Smooth muscle cell (in vitro differentiated cells): ENCODE data around the gene KRTAP10-11. TPM values are rescaled to one million over a fixed set of nuclear protein-coding genes. Genes with fewer than 3 reads are reported as not detected.

ENCODE experiments used
- DNase-seq: peaks from one replicate; lab custom pipeline; 2025; ENCODE audit not compliant: unreplicated experiment; lab: John Stamatoyannopoulos, UW
- H2AFZ ChIP-seq: fragments of 200-600 bp; sonication (generic); 2 replicates; pipeline ENCODE4 v1.6.0; 2016; ENCODE audit warnings: antibody characterized with exemption, low read depth, mild to moderate bottlenecking
- H3F3A ChIP-seq: fragments of 200-600 bp; sonication (generic); 2 replicates; pipeline ENCODE4 v1.6.0; 2017; ENCODE audit warnings: antibody characterized with exemption, low read depth
- H3K27ac ChIP-seq: fragments of 200-600 bp; sonication (generic); 2 replicates; pipeline ENCODE4 v1.5.1; 2016; ENCODE audit warnings: low read depth, mild to moderate bottlenecking
- H3K27me3 ChIP-seq: fragments of 200-600 bp; sonication (generic); 2 replicates; pipeline ENCODE4 v1.6.1; 2016; ENCODE audit warnings: low read depth, mild to moderate bottlenecking
- H3K36me3 ChIP-seq: fragments of 200-600 bp; sonication (generic); 2 replicates; pipeline ENCODE4 v1.5.1; 2016; ENCODE audit warnings: low read depth
- H3K4me1 ChIP-seq: fragments of 200-600 bp; sonication (generic); 2 replicates; pipeline ENCODE4 v1.5.1; 2016; ENCODE audit warnings: low read depth
- H3K4me2 ChIP-seq: fragments of 200-600 bp; sonication (generic); 2 replicates; pipeline ENCODE4 v1.6.0; 2016; ENCODE audit warnings: mild to moderate bottlenecking
- H3K4me3 ChIP-seq: fragments of 200-600 bp; sonication (generic); 2 replicates; pipeline ENCODE4 v1.5.1; 2016; ENCODE audit warnings: mild to moderate bottlenecking
- H3K79me2 ChIP-seq: fragments of 200-600 bp; sonication (generic); 2 replicates; pipeline ENCODE4 v1.6.0; 2016; ENCODE audit warnings: low read depth, mild to moderate bottlenecking
- H3K9ac ChIP-seq: fragments of 200-600 bp; sonication (generic); 2 replicates; pipeline ENCODE4 v1.6.0; 2016; ENCODE audit warnings: low read depth
- H3K9me3 ChIP-seq: fragments of 200-600 bp; sonication (generic); replicated peaks from 2 replicates; pipeline ENCODE4 v1.5.1; 2016; ENCODE audit warnings: low read depth
- H4K20me1 ChIP-seq: fragments of 200-600 bp; sonication (generic); 2 replicates; pipeline ENCODE4 v1.6.0; 2016; ENCODE audit warnings: low read depth
- CTCF ChIP-seq: fragments of 200-600 bp; sonication (generic); IDR thresholded peaks from 2 replicates; pipeline ENCODE4 v1.5.1; 2017; ENCODE audit warnings: borderline replicate concordance, mild to moderate bottlenecking, antibody characterized with exemption; ENCODE audit not compliant: insufficient read depth, poor library complexity, severe bottlenecking
- WGBS: methylation state at CpG from one replicate; pipeline ENCODE4 v1.1.7; 2016; ENCODE audit warnings: low lambda C conversion rate; 5-methylcytosine and 5-hydroxymethylcytosine counted together
- polyA plus RNA-seq: library from polyadenylated mRNA; unstranded; fragments of >200 nt; fragmentation: Nextera tagmentation; extraction: Ambion mirVana; gene quantifications from 2 replicates; pipeline ENCODE4 v1.2.1, GENCODE V29; 2016
- total RNA-seq: library from RNA; depleted of rRNA; stranded (reverse); fragments of >200 nt; gene quantifications from 2 replicates; pipeline ENCODE4 v1.2.3, GENCODE V29; 2014

The KRTAP10-11 gene
- total and polyA plus RNA-seq, 2 experiments from 2014 or later: not detected

GRCh38 chr21:44664691-44665090 is 18.5 kb downstream of the KRTAP10-11 start:
- no peaks in the 10 kb centered on the region for H3F3A ChIP-seq
- H3K36me3 ChIP-seq: no peaks in the 10 kb centered on the region
- WGBS: 90% methylated on average over 5 of the region's 5 CpGs
- H3K27ac ChIP-seq: no peak overlapping the region
- H3K9me3 ChIP-seq: peaks cover 3% of the 10 kb centered on the region
- no peak overlapping the region for H3K9ac ChIP-seq
- DNase-seq: no peak
- no peaks in the 10 kb centered on the region for H3K4me1 ChIP-seq
- no peaks in the 10 kb centered on the region for H3K79me2 ChIP-seq
- H3K27me3 ChIP-seq: no peaks in the 10 kb centered on the region
- no peaks in the 10 kb centered on the region for H4K20me1 ChIP-seq
- no peak for TF ChIP-seq CTCF
- no peak overlapping the region for H3K4me2 ChIP-seq
- no peak overlapping the region for H3K4me3 ChIP-seq
- no peak overlapping the region for H2AFZ ChIP-seq

- Histone ChIP-seq H3K4me2 (no peak within 1 kb of the TSS), H3K36me3 (no peaks in the 10 kb centered on the region), H3K9me3 (peaks cover 3% of the 10 kb centered on the region), H4K20me1 (no peaks in the 10 kb centered on the region), H3K4me3 (no peak within 1 kb of the TSS), H3K27ac (no peak within 1 kb of the TSS), H2AFZ (no peak within 1 kb of the TSS), H3K9ac (no peak within 1 kb of the TSS), H3K4me1 (no peaks in the 10 kb centered on the region), H3K27me3 (no peaks in the 10 kb centered on the region), H3K79me2 (no peaks in the 10 kb centered on the region), H3F3A (no peaks in the 10 kb centered on the region)
- 87% methylated on average over 19 of the region's 19 CpGs for WGBS
- no peak for TF ChIP-seq CTCF
- no peak for DNase-seq
Measured at GRCh38 chr21:44666401-44667320, 20.4 kb downstream of the KRTAP10-11 start, which contains the start of gene KRTAP12-2. TSS of gene KRTAP12-2 (minus strand) at chr21:44666927. CDS start at chr21:44666886, 41 bp downstream.

- Histone ChIP-seq H3K27ac (no peak overlapping the region), H3K27me3 (no peaks in the 10 kb centered on the region), H4K20me1 (no peaks in the 10 kb centered on the region), H3K4me2 (no peak overlapping the region), H3F3A (no peaks in the 10 kb centered on the region), H3K9me3 (peaks cover 3% of the 10 kb centered on the region), H3K9ac (no peak overlapping the region), H3K4me3 (no peak overlapping the region), H2AFZ (no peak overlapping the region), H3K79me2 (no peaks in the 10 kb centered on the region), H3K36me3 (no peaks in the 10 kb centered on the region), H3K4me1 (no peaks in the 10 kb centered on the region)
- 90% methylated on average over 1 of the region's 1 CpG for WGBS
- TF ChIP-seq CTCF: no peak
- no peak for DNase-seq
Measured at GRCh38 chr21:44667612-44668011, 21.4 kb downstream of the KRTAP10-11 start.
